Left lung (tissue), 10 donors: ENCODE measurements around the gene TMEM131L. TPM values are rescaled to one million over a fixed set of nuclear protein-coding genes. Genes with fewer than 3 reads are reported as not detected.

Source experiments
- ATAC-seq: fragments of 200-7000 bp; cut with Tn5 transposase; one replicate; pipeline ENCODE4 v1.9.1; 2020; ENCODE audit warnings: moderate library complexity
- DNase-seq, 4 donors: peaks; one replicate each; pipeline ENCODE4 v3.0.0-alpha.2; 2013 to 2020
- H3K27ac ChIP-seq, 2 donors: fragments of 200-600 bp; sonication (generic) in 1 of 2; one replicate each; pipeline versions ENCODE4 v1.5.0 to v1.8.0; 2020 to 2021
- H3K27me3 ChIP-seq, 2 donors: fragments of 200-600 bp; sonication (generic) in 1 of 2; one replicate each; pipeline versions ENCODE4 v1.5.0 to v1.8.0; 2020 to 2021
- H3K36me3 ChIP-seq, 2 donors: fragments of 200-600 bp; sonication (generic) in 1 of 2; one replicate each; pipeline versions ENCODE4 v1.5.0 to v1.8.0; 2020 to 2021
- H3K4me1 ChIP-seq, 2 donors: fragments of 200-600 bp; one replicate each; pipeline ENCODE4 v1.8.0; 2021
- H3K4me3 ChIP-seq, 2 donors: fragments of 200-600 bp; sonication (generic) in 1 of 2; one replicate each; pipeline versions ENCODE4 v1.5.0 to v1.8.0; 2020 to 2021; ENCODE audit warnings: mild to moderate bottlenecking in 1 of 2
- H3K9me3 ChIP-seq, 2 donors: fragments of 200-600 bp; sonication (generic) in 1 of 2; one replicate each; pipeline versions ENCODE4 v1.5.0 to v1.8.0; 2020 to 2021
- intact Hi-C, 2 donors: fragments of 100-400 bp; cut with DNase I; formaldehyde crosslinking; loops; one replicate each; pipeline versions ENCODE4 v1.11.2 to v1.14.2; 2022
- polyA plus RNA-seq, 6 donors: library from polyadenylated mRNA; unstranded; fragments of 120-200 nt; gene quantifications; one replicate each; pipeline ENCODE4 v1.2.1, GENCODE V29; 2013; ENCODE audit not compliant: insufficient read length in 6 of 6
- total RNA-seq, 2 donors: library from RNA; stranded (reverse); fragmentation: NEBNext Ultra II Directional; extraction: Animal tissue kit (Norgen Biotek cat#: 25700); gene quantifications; one replicate each; pipeline ENCODE4 v1.2.1, GENCODE V29; 2021
- TF ChIP-seq, protein P1 (sequence below), 2 donors: fragments of 200-600 bp; sonication (generic) in 1 of 2; IDR thresholded peaks; one replicate each; pipeline versions ENCODE4 v1.5.0 to v1.8.0; 2021; ENCODE audit warnings: antibody characterized with exemption in 2 of 2
- donor health status: DM: no; HTN: yes; CAD: no.
- donor health status: DM: no; HTN: no; CAD: no.

TMEM131L gene
- total and polyA plus RNA-seq, 8 donors = 17.6 to 34.2 (median 30.4) TPM

DNA sequence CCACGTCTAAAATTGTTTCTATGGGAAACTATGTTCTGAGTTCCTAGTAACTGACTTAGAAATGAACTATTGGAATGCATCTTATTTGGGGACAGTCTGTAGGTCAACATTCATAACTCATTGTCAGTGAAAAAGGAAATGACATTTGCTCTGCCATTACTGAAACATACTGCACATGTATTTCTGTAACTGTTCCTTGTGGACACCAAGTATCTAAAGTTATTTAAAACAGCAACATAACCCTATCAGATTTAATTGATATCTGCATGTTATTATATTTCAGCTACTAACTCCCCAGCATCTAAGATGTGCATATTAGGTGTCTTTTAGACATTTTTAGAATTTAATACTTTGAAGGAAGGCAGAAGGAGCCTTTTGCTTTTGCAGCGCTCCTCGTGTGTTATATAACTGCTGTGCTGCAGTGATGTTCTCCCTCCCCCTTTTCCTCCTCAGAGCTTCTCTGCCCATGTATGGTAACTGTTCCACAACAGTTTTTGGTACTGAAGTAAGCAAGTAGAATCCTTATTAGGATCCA lies 37.2 kb upstream of the TMEM131L start:
- TF ChIP-seq, protein P1, sequence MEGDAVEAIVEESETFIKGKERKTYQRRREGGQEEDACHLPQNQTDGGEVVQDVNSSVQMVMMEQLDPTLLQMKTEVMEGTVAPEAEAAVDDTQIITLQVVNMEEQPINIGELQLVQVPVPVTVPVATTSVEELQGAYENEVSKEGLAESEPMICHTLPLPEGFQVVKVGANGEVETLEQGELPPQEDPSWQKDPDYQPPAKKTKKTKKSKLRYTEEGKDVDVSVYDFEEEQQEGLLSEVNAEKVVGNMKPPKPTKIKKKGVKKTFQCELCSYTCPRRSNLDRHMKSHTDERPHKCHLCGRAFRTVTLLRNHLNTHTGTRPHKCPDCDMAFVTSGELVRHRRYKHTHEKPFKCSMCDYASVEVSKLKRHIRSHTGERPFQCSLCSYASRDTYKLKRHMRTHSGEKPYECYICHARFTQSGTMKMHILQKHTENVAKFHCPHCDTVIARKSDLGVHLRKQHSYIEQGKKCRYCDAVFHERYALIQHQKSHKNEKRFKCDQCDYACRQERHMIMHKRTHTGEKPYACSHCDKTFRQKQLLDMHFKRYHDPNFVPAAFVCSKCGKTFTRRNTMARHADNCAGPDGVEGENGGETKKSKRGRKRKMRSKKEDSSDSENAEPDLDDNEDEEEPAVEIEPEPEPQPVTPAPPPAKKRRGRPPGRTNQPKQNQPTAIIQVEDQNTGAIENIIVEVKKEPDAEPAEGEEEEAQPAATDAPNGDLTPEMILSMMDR (IDR thresholded peaks at IDR 0.05) = no peak
- ATAC-seq = no peak
- Histone ChIP-seq H3K27me3 (no peaks in the 10 kb centered on the region), H3K36me3 (no peaks in the 10 kb centered on the region), H3K4me3 (no peak overlapping the region), H3K27ac (no peak overlapping the region), H3K9me3 (no peaks in the 10 kb centered on the region), H3K4me1 (peaks cover 0 to 13% of the 10 kb centered on the region in 2 donors)
- intact Hi-C loops = no loop called here
- no peak for DNase-seq

DNA sequence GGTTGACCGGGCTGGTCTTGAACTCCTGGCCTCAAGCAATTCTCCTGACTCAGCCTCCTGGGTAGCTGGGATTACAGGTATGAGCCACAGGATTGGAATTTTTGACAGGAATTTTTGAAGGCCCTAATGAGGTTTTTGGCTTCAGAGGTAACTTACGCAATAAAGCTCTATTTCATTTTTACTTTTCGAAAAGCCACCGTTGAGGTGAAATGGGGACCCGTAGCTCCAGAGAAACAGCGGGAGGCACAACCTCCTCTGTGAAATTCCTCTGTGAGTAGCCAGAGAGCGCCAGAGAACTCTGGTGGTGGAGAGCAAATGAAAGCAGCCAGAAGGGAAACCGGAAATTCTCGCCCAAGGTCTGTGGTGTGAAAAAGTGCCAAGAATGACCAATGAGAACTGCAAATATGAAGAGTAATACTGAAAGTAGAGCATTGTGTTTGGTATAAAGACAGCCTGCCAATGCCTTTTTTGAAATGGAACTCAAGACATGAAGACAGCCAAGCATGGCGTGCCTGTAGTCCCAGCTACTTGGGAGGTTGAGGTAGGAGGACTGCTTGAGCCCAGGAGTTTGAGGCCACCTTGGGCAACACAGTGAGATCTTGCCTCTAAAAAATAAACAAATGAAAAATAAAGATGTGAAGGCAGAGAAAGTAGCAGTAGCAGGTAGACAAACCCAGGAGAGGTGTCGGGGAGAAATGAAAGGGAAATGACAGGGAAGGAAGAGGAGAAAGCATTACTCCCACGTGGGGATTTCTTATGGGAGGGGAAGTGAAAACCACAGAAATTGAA lies 33.0 kb upstream of the TMEM131L start:
- intact Hi-C loops = loop anchor here in 1 of 2 donors (10.0 kb wide), 2 partner anchors 88 to 142 kb away; partner anchors contain the start of gene MND1
- TF ChIP-seq, protein P1 (IDR thresholded peaks at IDR 0.05) = peak; percentile 55 to 62
- H3K4me1 ChIP-seq = peaks cover 0 to 17% of the 10 kb centered on the region in 2 donors
- no peaks in the 10 kb centered on the region for H3K9me3 ChIP-seq
- ATAC-seq (peak; percentile 94), DNase-seq (peak in 2 of 4 donors; percentile 33 to 75)
- H3K4me3 ChIP-seq = peak overlapping the region in 1 of 2 donors; percentile 38
- no peaks in the 10 kb centered on the region for H3K36me3 ChIP-seq
- H3K27ac ChIP-seq = peak overlapping the region in 1 of 2 donors; percentile 68
- H3K27me3 ChIP-seq = no peaks in the 10 kb centered on the region

DNA sequence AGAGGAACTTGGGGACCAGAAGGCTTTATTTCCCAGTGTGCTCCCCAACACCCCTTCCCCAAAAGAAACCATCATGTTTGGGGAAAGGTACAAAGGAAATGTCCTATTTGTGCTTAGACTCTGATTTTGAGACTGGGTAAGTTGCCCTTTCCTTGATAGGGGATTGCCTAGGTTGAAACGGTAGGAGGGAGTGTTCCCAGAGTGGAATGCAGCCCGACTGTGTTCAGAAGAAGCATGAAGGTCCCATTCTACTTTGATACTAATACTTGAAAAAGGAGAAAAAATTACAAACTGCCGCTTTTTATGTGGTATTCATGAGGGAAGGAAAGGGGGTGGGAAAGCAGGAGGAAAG lies 32.4 kb upstream of the TMEM131L start:
- H3K4me3 ChIP-seq = peak overlapping the region in 1 of 2 donors; percentile 38
- H3K4me1 ChIP-seq = peaks cover 0 to 17% of the 10 kb centered on the region in 2 donors
- no peaks in the 10 kb centered on the region for H3K27me3 ChIP-seq
- intact Hi-C loops = loop anchor here in 1 of 2 donors (10.0 kb wide), 2 partner anchors 89 to 141 kb away; partner anchors contain the start of gene MND1
- DNase-seq (no peak), ATAC-seq (peak; percentile 25)
- H3K27ac ChIP-seq = peak overlapping the region in 1 of 2 donors; percentile 68
- no peaks in the 10 kb centered on the region for H3K36me3 ChIP-seq
- TF ChIP-seq, protein P1 (IDR thresholded peaks at IDR 0.05) = no peak
- H3K9me3 ChIP-seq = no peaks in the 10 kb centered on the region

DNA sequence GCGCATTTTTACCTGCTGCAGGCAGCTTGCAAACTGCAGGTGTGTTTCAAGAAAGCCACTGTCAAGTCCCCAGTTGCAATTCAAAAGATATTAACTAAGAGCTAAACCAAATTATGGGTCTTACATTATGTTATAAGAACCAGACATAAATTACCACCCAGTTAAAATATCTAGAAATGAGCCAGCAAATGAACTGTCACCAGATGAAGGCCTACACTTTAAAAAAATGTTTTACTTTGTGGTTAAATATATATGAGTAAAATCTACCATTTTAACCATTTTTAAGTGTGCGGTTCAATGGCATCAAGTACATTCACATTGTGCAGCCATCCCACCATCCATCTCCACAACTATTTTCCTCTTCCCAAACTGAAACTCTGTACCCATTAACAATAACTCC lies 32.0 kb upstream of the TMEM131L start:
- Histone ChIP-seq H3K36me3 (no peaks in the 10 kb centered on the region), H3K4me1 (peaks cover 0 to 20% of the 10 kb centered on the region in 2 donors), H3K27me3 (no peaks in the 10 kb centered on the region), H3K9me3 (no peaks in the 10 kb centered on the region), H3K4me3 (no peak overlapping the region), H3K27ac (no peak overlapping the region)
- intact Hi-C loops = loop anchor here in 1 of 2 donors (10.0 kb wide), 2 partner anchors 89 to 141 kb away; partner anchors contain the start of gene MND1
- TF ChIP-seq, protein P1 (IDR thresholded peaks at IDR 0.05) = no peak
- DNase-seq = no peak
- no peak for ATAC-seq
